Sigmoid colon (tissue), 4 donors: Measurements from ENCODE around the gene IVD.

Source experiments
- POLR2AphosphoS5 ChIP-seq, 4 donors: sonication (generic); formaldehyde crosslinking; IDR thresholded peaks; one replicate each; pipeline ENCODE4 v1.6.1; 2017; ENCODE audit warnings: antibody characterized with exemption in 4 of 4
- TF ChIP-seq, protein P1 (sequence below), 4 experiments: fragments of 450-650 bp in 3 of 4; fragments of 200-600 bp in 1 of 4; IDR thresholded peaks; one replicate each; pipeline ENCODE4 v1.5.1; 2016 to 2019; ENCODE audit warnings: antibody characterized with exemption in 4 of 4, mild to moderate bottlenecking in 3 of 4, moderate library complexity in 2 of 4

DNA sequence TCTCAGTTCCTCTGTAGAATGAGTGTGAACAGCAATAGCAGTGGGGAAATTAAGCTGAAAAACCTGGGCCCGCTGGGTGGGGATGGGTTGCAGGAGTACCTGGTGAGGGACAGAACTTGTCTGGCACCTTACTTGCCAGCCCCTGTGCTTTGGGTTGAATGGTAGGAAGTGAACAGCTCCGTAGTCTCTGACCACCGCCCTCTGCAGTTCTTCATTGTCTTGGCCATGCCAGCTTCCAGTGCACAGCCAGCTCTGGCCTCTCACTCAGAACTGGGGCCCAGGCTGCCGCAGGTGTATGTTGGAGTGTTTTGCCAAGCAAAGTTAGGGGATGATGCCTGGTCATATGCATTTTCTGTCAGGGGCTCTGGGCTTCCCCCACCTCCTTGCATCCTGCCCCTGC lies 51.1 kb downstream of the IVD start:
- no peak for TF ChIP-seq POLR2AphosphoS5 (IDR thresholded peaks at IDR 0.05)
- TF ChIP-seq, protein P1, sequence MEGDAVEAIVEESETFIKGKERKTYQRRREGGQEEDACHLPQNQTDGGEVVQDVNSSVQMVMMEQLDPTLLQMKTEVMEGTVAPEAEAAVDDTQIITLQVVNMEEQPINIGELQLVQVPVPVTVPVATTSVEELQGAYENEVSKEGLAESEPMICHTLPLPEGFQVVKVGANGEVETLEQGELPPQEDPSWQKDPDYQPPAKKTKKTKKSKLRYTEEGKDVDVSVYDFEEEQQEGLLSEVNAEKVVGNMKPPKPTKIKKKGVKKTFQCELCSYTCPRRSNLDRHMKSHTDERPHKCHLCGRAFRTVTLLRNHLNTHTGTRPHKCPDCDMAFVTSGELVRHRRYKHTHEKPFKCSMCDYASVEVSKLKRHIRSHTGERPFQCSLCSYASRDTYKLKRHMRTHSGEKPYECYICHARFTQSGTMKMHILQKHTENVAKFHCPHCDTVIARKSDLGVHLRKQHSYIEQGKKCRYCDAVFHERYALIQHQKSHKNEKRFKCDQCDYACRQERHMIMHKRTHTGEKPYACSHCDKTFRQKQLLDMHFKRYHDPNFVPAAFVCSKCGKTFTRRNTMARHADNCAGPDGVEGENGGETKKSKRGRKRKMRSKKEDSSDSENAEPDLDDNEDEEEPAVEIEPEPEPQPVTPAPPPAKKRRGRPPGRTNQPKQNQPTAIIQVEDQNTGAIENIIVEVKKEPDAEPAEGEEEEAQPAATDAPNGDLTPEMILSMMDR (IDR thresholded peaks at IDR 0.05): no peak
